IPS-11a (cell line): Measurements from ENCODE around the gene ADAMTSL2.

Experiments
- H3K4me3 ChIP-seq: one replicate; pipeline ENCODE4 v1.5.1; 2013; ENCODE audit warnings: low read depth, low read length, control low read depth

The ADAMTSL2 gene

DNA sequence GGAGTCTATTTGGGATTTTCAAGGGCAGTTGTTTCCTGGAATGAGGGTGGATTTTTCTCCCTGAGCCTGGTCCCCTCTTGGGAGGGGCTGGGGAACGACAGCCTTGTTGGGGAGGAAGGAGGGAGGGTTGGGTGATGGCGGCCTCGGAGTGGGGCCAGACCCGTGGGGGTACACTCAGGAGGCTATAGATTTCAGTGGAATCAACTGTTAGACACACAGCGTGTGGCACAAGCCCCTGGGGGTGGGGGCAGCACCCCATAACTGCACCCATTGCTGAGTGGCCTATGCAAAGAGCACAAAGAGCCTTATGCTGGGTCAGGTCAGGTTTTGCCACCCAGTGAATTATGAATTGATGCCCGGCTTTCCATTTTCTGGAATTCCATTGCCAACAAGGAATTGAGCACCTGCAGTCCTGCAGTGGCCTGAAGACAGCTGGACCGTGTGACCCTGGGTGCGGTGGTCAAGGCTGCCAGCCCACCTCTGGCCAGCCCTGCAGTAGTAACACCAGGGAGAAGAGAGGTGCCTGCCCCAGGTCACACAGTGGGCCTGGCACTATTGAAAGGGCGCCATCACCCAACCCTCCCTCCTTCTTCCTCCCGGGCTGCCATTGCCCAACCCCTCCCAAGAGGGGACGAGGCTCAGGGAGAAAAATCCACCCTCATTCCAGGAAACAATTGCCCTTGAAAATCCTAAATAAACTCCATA, 18.1 kb upstream of the ADAMTSL2 start:
- no peak overlapping the region for H3K4me3 ChIP-seq

DNA sequence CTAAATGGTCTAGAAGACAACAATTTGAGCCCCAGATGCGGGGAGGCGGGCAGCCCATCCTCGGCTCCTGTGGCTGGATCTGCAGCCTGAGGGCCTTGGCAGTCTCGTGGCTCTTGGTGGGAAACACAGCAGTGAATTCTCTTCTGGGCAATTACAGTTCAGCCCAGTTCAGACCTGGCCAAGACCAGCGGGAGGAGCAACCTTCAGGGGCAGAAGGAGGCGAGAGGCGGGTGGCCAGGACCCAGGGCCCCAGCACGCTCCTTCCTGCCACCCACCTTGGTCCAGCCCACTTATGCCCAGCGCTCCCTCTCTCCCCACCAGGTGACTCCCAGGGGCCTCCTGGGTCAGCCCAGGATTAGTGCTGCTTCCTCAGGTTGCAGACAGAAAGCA, 17.5 kb upstream of the ADAMTSL2 start:
- H3K4me3 ChIP-seq, result no peak overlapping the region

GRCh38 chr9:133517711-133518110, 16.8 kb upstream of the ADAMTSL2 start:
- no peak overlapping the region for H3K4me3 ChIP-seq

GRCh38 chr9:133518200-133518599, 16.3 kb upstream of the ADAMTSL2 start:
- no peak overlapping the region for H3K4me3 ChIP-seq

DNA sequence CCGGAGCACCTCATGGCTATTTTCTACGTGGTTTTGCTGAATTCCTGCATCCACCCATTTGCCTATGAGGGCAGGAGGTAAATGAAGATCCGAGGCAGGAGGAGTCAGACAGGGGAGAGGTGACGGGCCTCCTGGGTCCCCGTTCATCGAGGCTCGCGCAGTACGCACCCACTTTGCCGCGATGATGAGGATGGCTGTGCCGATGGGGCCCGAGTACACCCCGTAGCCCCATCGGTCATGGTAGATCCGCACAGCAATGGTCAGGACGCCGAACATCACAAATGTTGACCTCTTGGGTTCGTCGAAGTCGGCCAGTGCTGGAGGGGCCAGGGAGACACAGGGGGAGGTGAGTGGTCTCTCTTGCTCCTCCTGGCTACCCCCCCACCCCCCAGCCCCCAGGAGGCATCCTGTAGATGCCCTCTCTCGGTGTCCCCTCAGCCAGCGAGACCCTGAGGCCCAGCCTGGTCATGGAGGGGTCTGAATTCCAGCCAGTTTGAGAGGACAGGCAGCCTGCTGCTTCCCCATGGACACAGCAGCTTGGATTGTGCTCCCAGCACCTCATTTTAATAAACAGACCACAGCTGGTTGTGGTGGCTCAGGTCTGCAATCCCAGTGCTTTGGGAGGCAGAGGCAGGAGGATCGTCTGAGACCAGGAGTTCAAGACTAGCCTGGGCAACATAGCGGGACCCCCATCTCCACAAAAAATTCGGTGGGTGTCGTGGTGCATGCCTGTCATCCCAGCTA, 15.6 kb upstream of the ADAMTSL2 start:
- no peak overlapping the region for H3K4me3 ChIP-seq

GRCh38 chr9:133519693-133520092, 14.8 kb upstream of the ADAMTSL2 start:
- no peak overlapping the region for H3K4me3 ChIP-seq

- H3K4me3 ChIP-seq, result no peak overlapping the region
Observed at GRCh38 chr9:133520121-133520835, 14.2 kb upstream of the ADAMTSL2 start.

- no peak overlapping the region for H3K4me3 ChIP-seq
Observed at GRCh38 chr9:133521122-133522072, 13.1 kb upstream of the ADAMTSL2 start.

GRCh38 chr9:133522073-133522910, 12.2 kb upstream of the ADAMTSL2 start:
- H3K4me3 ChIP-seq, result no peak overlapping the region

- no peak overlapping the region for H3K4me3 ChIP-seq
Observed at GRCh38 chr9:133523106-133523505, 11.4 kb upstream of the ADAMTSL2 start.

DNA sequence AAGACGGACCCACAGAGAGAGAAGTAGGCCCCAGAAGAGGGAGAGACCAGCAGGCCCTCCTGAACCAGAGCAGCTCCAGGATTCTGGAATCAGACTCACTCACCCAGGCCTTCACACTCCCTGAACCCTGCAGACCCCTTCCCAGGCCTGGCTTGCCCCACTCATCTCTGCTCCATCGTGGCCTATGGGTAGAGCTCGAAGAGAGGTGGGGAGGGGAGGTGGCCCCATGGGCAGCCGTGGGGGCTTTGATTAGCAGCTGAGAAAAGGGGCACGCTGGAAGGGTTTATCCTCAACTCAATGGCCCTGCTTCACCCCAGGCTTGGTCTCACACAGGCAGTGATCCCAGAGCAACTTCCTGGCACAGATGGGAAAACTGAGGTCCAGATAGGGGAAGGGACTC, 10.4 kb upstream of the ADAMTSL2 start:
- no peak overlapping the region for H3K4me3 ChIP-seq

GRCh38 chr9:133524679-133525228, 9.8 kb upstream of the ADAMTSL2 start, which contains the start of gene MYMK:
Gene MYMK (minus strand): TSS chr9:133524959. CDS start chr9:133524844, 115 bp downstream.
- H3K4me3 ChIP-seq, result no peak within 1 kb of the TSS

DNA sequence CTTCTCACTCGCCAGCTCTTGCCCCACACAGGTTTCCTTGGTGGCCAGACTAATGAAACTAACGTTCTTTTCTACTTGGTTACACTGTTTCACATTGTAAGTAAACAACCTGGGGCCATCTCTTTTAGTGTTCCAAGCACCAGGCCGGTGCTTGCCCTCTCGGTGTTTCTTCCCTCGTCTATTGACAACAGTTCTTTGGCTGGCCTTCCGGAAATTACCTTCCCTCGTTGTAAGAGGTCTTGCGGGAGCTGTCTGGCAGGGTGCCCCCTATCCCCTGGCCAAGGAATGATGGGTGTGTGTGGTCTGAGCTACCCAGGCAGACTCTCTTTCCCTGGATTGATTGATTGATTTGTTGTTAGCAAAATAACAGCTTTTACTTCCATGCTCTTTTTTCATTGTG, 8.8 kb upstream of the ADAMTSL2 start:
- H3K4me3 ChIP-seq, result no peak overlapping the region

DNA sequence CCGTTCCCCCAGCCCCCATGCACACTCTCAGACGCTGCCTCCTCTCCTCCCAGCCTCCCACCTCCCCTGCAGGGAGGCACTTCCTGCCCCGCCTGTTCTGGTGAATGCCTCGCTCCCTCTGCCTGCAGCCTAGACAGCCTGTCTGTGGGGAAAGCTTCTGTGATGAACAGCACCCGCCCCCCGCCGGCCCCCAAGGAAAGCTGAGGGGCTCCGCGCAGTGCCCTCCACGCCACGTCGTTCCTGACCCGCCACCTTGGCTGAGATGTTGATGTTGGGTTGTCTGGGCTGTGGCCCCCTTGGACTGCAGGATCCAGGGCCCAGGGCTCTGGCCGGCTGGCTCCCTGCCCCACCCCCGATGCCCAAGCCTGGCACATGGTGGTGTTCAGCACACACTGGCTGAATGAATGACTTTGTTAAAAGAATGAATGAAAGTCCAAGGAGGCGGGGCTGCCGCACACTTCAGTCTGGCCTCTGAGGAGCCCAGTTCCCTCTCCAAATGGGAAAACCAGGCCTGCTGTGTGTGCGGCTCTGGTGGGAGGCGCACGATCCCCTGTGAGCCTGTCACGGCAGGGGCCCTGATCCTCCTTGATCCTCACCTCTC, 7.7 kb upstream of the ADAMTSL2 start:
- H3K4me3 ChIP-seq, result no peak overlapping the region

- no peak overlapping the region for H3K4me3 ChIP-seq
Observed at GRCh38 chr9:133527444-133527920, 7.0 kb upstream of the ADAMTSL2 start.

DNA sequence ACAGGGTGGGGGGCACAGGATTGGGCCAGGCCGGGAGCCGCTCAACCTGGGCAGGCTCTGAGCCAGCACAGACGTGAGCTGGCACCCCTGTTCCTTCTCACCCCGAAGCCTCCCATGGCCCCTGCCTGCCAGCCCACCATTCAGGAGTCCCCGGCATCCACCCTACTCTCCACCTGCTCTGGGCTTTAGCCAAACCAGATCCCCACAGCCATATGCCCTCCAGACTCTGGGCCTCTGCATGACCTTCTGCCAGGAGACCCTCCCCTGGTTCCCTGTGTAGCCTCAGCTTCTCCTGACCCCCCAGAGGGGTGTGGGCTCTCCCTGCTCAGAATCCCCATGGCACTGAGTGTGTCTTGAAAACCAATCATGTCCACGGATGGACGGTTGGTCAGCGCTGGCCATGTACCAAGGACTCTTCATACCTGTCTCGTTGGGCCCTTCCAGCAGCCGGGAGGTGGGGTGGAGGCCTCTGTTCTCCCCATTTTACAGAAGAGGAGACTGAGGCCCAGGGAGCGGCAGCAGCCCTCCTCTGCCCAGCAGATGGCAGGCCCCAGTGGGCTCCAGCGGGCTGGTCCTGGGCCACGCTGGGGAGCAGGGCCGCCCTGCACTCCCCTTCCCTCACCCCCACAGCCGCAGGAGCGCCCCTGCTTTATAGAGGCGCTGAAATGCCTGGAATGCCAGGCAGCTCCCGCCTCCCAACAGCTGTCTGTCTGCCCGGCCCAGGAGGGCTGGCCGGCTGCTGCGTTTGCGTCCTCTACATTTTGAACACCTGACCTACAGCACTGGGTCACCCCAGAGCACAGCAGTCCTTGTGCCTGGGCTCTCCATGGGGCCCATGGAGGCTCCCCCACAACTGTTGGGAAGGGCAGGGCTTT, 6.3 kb upstream of the ADAMTSL2 start:
- no peak overlapping the region for H3K4me3 ChIP-seq

DNA sequence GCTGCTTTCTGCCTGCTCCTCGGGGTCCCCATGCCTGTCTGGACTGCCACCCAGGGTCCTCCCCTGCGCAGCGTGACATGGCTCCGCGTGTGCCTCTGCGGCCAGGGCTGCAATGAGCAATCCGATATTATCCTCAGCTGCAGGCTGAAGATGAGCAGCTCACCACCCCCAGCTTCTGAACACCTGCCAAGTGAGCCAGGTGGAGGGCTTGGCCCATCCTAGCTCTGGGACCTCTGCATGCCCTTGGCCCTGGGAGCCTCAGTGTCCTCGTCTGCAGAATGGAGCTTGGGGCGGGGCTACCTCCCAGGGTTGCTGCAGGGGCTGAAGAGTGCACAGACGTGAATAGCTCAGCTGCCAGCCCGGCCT, 5.6 kb upstream of the ADAMTSL2 start:
- H3K4me3 ChIP-seq, result no peak overlapping the region

DNA sequence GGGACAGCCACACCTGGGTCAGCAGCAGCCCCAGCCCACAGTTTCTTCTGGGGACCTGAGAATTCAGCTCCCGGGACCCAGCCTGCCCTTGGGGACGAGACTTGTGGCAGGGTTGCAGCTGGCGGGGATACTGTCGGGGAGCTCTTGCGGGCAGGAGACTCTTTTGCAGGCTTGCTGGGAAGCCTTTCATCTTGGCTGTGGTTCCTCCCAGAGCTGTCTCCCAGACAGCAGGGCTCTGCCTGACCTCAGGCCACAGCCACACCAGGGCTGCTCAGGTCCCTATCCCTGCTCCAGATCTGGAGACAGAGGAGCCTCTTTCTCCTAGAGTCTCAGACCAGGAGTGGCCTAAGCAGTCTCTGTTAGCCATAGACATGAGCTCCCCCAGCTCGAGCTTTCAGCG, 5.0 kb upstream of the ADAMTSL2 start:
- no peak overlapping the region for H3K4me3 ChIP-seq
